Measurements from ENCODE around the gene PNMT.

GRCh38 chr17:39695089-39695474 lies 26.8 kb downstream of the PNMT start:
- TF ChIP-seq, protein P1, sequence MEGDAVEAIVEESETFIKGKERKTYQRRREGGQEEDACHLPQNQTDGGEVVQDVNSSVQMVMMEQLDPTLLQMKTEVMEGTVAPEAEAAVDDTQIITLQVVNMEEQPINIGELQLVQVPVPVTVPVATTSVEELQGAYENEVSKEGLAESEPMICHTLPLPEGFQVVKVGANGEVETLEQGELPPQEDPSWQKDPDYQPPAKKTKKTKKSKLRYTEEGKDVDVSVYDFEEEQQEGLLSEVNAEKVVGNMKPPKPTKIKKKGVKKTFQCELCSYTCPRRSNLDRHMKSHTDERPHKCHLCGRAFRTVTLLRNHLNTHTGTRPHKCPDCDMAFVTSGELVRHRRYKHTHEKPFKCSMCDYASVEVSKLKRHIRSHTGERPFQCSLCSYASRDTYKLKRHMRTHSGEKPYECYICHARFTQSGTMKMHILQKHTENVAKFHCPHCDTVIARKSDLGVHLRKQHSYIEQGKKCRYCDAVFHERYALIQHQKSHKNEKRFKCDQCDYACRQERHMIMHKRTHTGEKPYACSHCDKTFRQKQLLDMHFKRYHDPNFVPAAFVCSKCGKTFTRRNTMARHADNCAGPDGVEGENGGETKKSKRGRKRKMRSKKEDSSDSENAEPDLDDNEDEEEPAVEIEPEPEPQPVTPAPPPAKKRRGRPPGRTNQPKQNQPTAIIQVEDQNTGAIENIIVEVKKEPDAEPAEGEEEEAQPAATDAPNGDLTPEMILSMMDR (IDR thresholded peaks at IDR 0.05) = no peak
- no peak for TF ChIP-seq POLR2A (IDR thresholded peaks at IDR 0.05)

All from uterus (tissue), 2 donors.